SW 1271 (cell line): Measurements from ENCODE around the gene ASB2.

Experiments
- DNase-seq, 2 experiments: peaks; one replicate each; lab custom pipeline; 2025; lab: John Stamatoyannopoulos, UW

ASB2 gene

DNA sequence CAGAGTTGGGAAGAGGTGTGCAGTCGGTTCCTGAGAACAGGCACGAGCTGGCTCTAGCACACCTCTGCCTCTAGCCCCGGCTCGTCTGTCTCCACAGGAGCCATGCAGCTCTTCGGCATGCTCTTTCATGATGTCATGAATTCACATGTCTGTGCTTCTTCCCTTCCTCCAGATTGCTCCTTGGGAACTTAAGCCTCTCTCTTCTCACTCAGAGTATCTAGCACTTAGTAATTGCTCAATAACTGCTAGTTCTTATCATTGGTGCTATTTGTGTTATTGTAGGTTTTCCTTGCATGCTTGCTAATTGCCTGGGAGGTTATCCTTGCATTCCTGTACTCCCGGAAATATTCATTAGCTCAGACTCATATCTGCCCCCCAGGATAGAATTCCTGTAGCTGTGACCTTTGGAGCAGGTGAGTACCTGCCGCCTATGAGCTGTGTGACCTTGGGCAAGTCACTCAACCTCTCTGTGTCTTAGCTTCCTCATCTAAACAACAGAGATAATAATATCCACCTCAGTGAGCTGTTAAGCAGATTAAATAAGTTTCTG, 29.8 kb downstream of the ASB2 start:
- DNase-seq: peak in 1 of 2 experiments; percentile 42

- peak in 1 of 2 experiments; percentile 57 for DNase-seq
These were observed 30.3 kb downstream of the ASB2 start for GRCh38 chr14:93946104-93946503.

DNA sequence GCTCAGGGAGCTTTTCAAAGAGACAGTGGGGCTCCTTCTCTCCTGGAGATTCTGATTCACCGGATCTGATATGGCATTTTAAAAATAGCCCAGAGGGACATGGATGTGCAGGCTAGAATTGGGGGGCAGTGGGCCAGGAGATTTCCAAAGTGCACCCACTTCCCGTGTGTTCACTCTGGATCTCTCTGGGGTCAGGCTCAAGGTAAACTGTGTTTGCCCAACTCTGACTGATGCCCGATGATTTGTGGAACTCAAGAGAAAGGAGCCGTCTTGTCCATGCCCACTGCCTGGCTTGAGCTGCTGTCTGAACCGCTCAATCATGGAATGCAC, 31.3 kb downstream of the ASB2 start:
- no peak for DNase-seq

DNA sequence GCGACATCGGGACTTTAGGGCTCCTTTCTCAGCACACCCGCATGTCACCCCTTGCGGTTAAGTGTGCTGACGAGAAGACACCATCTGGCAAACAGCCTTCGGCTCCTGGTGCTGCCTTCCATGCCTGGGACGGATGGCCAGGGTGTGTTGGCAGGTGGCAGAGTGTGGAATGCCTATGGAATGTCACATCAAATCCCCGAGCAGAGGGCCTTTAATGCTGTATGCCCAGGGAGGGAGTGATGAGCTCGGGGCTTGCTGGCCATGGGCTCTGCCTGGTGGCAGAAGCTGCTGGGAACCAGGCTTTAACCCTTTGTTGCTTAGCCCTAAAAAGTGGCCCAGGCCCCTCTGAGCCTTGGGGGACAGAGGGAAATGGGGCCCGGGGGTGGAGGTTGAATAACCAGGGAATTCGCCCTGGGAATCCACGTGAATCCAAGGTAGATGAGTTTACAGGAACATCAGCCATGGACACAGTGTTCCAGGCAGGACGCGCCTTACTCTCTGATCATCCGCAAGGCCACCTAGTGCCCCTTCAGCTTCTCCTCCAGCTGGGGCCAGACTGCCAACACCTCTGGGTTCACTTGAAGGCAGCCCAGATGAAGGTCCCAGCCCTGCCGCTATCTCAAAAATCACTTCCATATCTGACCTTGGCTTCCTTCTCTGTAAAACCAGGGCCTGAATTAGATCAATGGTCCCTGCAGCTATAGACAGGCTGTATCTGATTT, 31.9 kb downstream of the ASB2 start:
- no peak for DNase-seq

DNA sequence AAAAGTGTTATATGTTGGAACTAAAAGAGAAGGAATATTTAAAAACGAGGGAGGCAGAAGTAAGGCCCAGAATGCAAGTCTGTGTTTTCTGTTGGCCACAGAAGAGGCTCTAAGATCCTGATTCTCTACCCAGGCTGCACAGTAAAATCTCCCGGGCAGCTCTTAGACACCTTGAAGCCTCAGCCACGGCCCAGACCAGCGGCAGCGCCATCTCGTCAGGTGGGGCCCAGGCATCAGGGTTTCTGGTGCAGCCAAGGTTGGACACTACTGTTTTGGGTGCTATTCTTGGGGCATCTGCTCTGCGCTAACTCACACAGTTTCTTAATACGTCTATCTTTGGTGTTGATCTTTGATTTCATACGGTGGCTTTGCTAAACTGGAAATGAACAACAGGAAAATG, 32.4 kb downstream of the ASB2 start:
- no peak for DNase-seq

GRCh38 chr14:93943052-93943451, 33.3 kb downstream of the ASB2 start:
- DNase-seq: peak in 1 of 2 experiments; percentile 17

DNA sequence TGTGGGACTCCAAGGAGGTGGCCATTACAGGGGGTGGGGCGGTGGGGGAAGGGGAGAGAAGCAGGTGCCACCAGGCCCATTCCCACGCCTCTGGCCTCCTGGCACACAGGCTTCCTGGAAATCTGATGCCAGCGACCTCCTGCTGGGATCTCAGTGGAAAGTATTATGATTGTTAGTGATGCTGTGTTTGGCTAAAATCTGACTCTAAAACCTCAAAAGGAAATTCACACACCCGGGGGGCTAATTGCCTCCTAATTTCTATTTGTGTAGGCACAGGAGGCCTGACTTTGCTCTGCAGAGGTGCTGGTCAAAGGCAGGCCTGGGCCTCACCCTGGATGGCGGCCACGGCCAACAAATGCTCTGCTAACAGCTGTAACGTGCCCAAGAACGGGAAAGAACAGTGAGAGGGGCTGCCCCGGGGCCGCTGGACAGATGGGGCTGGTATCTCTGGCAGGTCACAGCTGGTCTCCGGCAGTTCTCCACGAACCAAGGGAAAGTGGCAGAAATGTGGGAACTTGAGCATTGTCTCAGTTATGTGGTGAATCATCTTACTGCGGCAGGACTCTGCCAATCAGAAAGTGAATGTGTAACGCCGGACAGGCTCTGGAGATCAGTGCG, 35.0 kb downstream of the ASB2 start:
- DNase-seq: peak in 1 of 2 experiments; percentile 74

DNA sequence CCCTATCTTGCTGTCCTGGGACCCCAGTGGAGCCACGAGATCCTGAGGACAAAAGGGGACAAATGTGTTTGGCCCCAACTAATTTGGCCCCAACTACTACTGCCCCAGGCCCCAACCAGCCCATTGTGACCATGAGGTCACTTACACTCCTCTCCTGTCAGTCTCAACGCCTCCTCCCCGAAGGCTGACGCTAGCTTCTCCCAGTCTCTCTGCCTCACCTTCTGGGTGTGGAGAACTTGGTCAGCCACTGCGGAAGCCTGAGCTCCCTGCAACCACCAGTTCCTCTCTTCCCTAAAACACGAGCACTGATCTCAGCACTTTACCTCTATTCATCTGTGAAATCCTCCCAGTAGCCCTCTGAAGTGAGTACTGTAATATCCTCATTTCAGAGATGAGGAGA, 35.9 kb downstream of the ASB2 start:
- DNase-seq: no peak

- DNase-seq: peak; percentile 23 to 68
These were observed 36.8 kb downstream of the ASB2 start for GRCh38 chr14:93939304-93940229.

DNA sequence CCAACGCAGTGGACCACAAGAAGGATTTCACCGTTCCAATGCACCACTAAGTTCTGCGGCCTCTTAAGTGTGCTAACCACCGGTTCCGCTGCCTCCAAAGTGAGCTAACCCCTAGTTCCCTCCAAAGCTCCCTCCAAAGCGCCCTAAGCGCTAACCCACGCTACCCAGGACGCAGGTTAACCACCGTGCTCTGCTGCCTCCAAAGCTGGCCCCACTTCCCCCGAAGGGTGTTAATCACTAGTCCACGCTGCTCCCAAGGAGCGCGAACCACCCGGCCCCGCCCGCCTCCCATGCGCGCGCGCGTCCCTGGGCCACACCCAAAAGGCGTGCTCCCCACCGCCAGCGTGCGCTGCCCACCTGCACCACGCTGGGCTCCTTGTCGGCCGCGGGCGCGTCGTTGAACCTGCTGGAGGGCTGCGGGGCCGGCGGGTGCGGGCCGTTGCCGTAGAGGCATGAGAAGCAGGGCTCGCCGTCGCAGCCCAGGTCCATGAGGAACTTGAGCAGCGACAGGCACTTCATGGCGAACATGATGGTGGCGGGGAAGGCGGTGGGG, 37.5 kb downstream of the ASB2 start:
- DNase-seq: no peak

DNA sequence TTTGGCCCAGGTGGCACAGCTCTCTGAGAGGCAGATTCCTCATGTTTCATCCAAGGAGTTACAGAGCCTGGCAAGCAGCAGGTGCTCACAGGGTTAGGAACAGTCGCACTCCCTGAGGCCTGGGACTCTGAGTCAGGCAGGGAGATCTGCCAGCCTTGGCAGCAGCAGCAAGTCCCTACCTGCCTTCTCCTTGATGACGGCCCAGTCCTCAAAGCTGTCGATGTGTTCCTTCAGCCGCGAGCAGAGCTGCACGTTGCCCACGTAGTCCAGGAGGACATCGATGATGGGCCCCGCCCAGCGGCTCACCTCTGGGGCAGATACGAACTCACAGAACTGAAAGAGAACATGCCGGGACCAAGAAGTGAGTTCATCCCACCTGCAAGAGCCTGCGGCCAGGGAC, 38.9 kb downstream of the ASB2 start:
- no peak for DNase-seq

GRCh38 chr14:93936926-93937325, 39.4 kb downstream of the ASB2 start:
- DNase-seq: no peak

DNA sequence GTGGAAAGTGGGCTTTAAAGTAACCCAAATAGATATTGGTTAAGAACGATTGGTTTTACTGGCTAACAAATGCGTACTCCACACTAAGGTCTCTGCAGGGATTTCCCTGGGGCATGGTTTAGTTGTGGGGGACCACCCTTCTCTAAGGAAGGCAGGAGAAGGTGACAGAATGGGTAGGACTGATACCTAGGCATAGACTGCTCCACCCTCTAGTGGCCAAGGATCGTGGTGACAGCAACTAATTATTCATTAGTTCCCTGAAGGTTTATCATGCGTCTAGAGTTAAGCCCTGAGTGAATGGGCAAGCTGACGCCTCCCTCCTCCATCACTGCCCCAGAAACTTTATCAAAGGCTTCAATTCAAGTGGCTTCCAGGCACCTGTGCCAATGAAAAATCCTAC, 40.1 kb downstream of the ASB2 start:
- peak in 1 of 2 experiments; percentile 65 for DNase-seq

- DNase-seq: no peak
These were observed 41.2 kb downstream of the ASB2 start for GRCh38 chr14:93935213-93935612.

DNA sequence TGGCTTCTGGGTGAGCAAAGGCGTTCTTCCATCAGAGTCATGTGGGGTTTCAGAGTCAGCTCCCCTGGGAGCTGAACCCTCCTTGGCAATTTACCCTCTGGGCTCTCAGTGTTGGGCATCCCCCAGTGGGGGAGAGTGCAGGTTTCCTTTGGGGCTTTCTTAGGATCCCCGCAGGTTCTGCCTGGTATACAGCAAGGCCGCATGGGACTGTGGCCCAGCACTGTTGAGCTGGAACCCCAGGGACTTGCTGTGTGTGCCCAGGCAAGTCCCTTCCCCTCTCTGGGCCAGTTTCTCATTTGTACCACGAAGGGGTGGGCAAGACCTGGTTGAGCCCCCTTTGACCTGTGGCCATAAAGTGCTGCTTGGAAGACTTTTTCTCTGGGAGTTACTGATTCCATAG, 43.7 kb downstream of the ASB2 start:
- no peak for DNase-seq

- no peak for DNase-seq
These were observed 45.4 kb downstream of the ASB2 start for GRCh38 chr14:93930989-93931307.

DNA sequence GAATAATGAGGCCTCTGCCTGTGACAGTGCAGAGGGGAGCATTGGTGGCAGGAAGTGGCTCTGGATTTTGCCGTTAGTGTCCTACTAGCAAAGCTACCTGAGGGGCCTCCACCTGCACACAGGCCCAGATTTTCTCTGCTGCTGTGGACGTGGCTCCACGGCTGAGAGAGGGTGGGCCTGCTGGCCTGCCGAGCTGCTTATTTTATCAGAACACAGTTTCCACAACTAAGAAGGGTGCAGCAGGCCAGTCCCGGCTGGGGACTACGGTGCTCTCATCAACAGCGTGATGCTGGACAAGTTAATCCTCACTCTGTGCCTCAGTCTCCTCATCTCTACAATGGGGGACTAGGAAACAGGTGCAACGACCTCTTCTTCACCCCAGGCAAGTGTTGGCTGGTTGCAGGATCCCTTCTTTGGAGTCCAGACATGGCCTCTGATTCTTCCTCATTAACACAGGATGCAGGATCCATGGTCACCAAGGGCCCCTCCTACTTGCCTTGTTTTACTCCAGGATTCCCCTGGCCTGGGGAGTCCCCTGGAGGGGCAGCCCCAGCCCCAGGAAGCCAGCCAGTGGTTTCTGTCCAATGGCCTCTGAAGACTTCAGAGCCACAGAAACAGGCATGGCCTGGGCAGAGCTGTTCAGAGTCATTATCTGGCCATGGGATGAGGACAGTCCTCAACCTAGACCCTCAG, 45.9 kb downstream of the ASB2 start:
- no peak for DNase-seq

- no peak for DNase-seq
These were observed 46.7 kb downstream of the ASB2 start for GRCh38 chr14:93929657-93930056.

- DNase-seq: no peak
These were observed 47.3 kb downstream of the ASB2 start for GRCh38 chr14:93929048-93929535.

GRCh38 chr14:93928184-93929047, 48.0 kb downstream of the ASB2 start:
- no peak for DNase-seq

DNA sequence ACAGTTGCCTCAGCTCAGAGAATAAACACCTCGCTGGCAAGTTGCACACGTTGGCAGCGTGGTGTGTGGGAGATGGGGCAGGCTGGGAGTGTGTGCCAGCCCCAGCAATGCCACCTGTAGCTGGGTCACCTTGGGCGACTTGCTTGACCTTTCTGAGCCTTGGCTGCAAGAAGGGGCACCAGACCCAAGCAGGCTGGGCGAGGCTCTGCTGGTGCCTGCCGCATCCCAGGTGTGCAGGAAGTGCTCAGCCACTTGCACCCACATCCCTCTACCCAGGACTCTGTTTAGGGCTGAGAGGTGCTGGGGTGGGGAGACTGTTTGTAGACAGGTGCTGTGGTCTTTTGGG, 48.6 kb downstream of the ASB2 start:
- no peak for DNase-seq
